GM23248 (cell line): ENCODE measurements around the gene KCNQ5. TPM values are rescaled to one million over a fixed set of nuclear protein-coding genes. Genes with fewer than 3 reads are reported as not detected.

Experiments
- DNase-seq: peaks from one replicate; pipeline ENCODE4 v3.0.0-alpha.2; 2015
- H2AFZ ChIP-seq: fragments of 200-600 bp; sonication (generic); 2 replicates; pipeline ENCODE4 v1.6.1; 2016; ENCODE audit warnings: antibody characterized with exemption
- H3F3A ChIP-seq: fragments of 200-600 bp; sonication (generic); 2 replicates; pipeline ENCODE4 v1.6.1; 2016; ENCODE audit warnings: mild to moderate bottlenecking, antibody characterized with exemption, mixed run types; ENCODE audit not compliant: insufficient read depth
- H3K27ac ChIP-seq: fragments of 200-600 bp; sonication (generic); 2 replicates; pipeline ENCODE4 v1.5.1; 2016; ENCODE audit warnings: mild to moderate bottlenecking
- H3K27me3 ChIP-seq: fragments of 200-600 bp; sonication (generic); replicated peaks from 2 replicates; pipeline ENCODE4 v1.6.1; 2016; ENCODE audit warnings: mild to moderate bottlenecking; ENCODE audit not compliant: insufficient read depth
- H3K36me3 ChIP-seq: fragments of 200-600 bp; sonication (generic); 2 replicates; pipeline ENCODE4 v1.6.1; 2016; ENCODE audit warnings: low read depth, mild to moderate bottlenecking
- H3K4me1 ChIP-seq: fragments of 200-600 bp; sonication (generic); 2 replicates; pipeline ENCODE4 v1.6.1; 2016; ENCODE audit warnings: mild to moderate bottlenecking; ENCODE audit not compliant: insufficient read depth
- H3K4me2 ChIP-seq: fragments of 200-600 bp; sonication (generic); one replicate; pipeline ENCODE4 v1.6.1; 2016; ENCODE audit warnings: mild to moderate bottlenecking; ENCODE audit not compliant: unreplicated experiment
- H3K4me3 ChIP-seq: fragments of 200-600 bp; sonication (generic); 2 replicates; pipeline ENCODE4 v1.5.1; 2016; ENCODE audit warnings: mild to moderate bottlenecking
- H3K79me2 ChIP-seq: fragments of 200-600 bp; sonication (generic); 2 replicates; pipeline ENCODE4 v1.6.1; 2016; ENCODE audit warnings: mild to moderate bottlenecking; ENCODE audit not compliant: insufficient read depth
- H3K9ac ChIP-seq: fragments of 200-600 bp; sonication (generic); 2 replicates; pipeline ENCODE4 v1.6.1; 2016; ENCODE audit warnings: mild to moderate bottlenecking
- H3K9me2 ChIP-seq: fragments of 200-600 bp; sonication (generic); 2 replicates; pipeline ENCODE4 v1.6.1; 2016; ENCODE audit warnings: mixed run types, mild to moderate bottlenecking, moderate library complexity; ENCODE audit not compliant: insufficient read depth
- H3K9me3 ChIP-seq: fragments of 200-600 bp; sonication (generic); one replicate; pipeline ENCODE4 v1.6.1; 2017; ENCODE audit warnings: low read depth
- H4K20me1 ChIP-seq: fragments of 200-600 bp; sonication (generic); 2 replicates; pipeline ENCODE4 v1.6.0; 2016; ENCODE audit not compliant: insufficient read depth
- EZH2 ChIP-seq: fragments of 200-600 bp; sonication (generic); IDR thresholded peaks from 2 replicates; pipeline ENCODE4 v1.6.1; 2018; ENCODE audit warnings: antibody characterized with exemption, mild to moderate bottlenecking; ENCODE audit not compliant: insufficient read depth, poor library complexity, severe bottlenecking
- EZH2phosphoT487 ChIP-seq: fragments of 200-600 bp; sonication (generic); IDR thresholded peaks from 2 replicates; pipeline ENCODE4 v1.6.1; 2018; ENCODE audit warnings: antibody characterized with exemption, moderate library complexity, mild to moderate bottlenecking, low read depth; ENCODE audit not compliant: insufficient read depth
- WGBS, 2 experiments: methylation state at CpG; one replicate each; pipeline ENCODE4 v1.1.6; 2015 to 2017; ENCODE audit warnings: low lambda C conversion rate in 2 of 2, low coverage in 1 of 2; ENCODE audit errors: missing lambda C conversion rate in 2 of 2; 5-methylcytosine and 5-hydroxymethylcytosine counted together
- in situ Hi-C: fragments of 300-500 bp; cut with MboI; formaldehyde crosslinking; loops from 2 replicates; pipeline ENCODE4 v1.15.0; 2020
- polyA plus RNA-seq: library from polyadenylated mRNA; unstranded; fragments of >200 nt; fragmentation: Nextera tagmentation; extraction: Ambion mirVana; gene quantifications from 2 replicates; pipeline ENCODE4 v1.2.1, GENCODE V29; 2016
- total RNA-seq: library from RNA; depleted of rRNA; stranded (reverse); fragments of >200 nt; shearing (Covaris generic); gene quantifications from 2 replicates; pipeline ENCODE4 v1.2.3, GENCODE V29; 2014

Gene KCNQ5
- total and polyA plus RNA-seq, 2 experiments from 2014 or later: 5.7 to 10.8 TPM

GRCh38 chr6:72642435-72642834 is 20.6 kb downstream of the KCNQ5 start:
- Histone ChIP-seq H3K9me3 (no peaks in the 10 kb centered on the region), H3K4me1 (peaks cover 8% of the 10 kb centered on the region), H3K9me2 (no peaks in the 10 kb centered on the region), H2AFZ (no peak overlapping the region), H4K20me1 (no peaks in the 10 kb centered on the region), H3K4me2 (no peak overlapping the region), H3K9ac (no peak overlapping the region), H3K27me3 (no peaks in the 10 kb centered on the region), H3F3A (no peaks in the 10 kb centered on the region), H3K4me3 (no peak overlapping the region), H3K27ac (no peak overlapping the region), H3K36me3 (no peaks in the 10 kb centered on the region), H3K79me2 (peaks cover 70% of the 10 kb centered on the region)
- no peak for DNase-seq
- in situ Hi-C loops: no loop called here
- WGBS, 2 experiments: 75 to 79% methylated on average over 1 of the region's 1 CpG
- TF ChIP-seq EZH2 (no peak), EZH2phosphoT487 (no peak)

GRCh38 chr6:72643214-72643613 is 21.4 kb downstream of the KCNQ5 start:
- Histone ChIP-seq H3K4me3 (no peak overlapping the region), H2AFZ (no peak overlapping the region), H3K9me3 (no peaks in the 10 kb centered on the region), H4K20me1 (no peaks in the 10 kb centered on the region), H3K9ac (no peak overlapping the region), H3K9me2 (no peaks in the 10 kb centered on the region), H3K79me2 (peaks cover 62% of the 10 kb centered on the region), H3K27ac (no peak overlapping the region), H3K4me2 (no peak overlapping the region), H3K36me3 (no peaks in the 10 kb centered on the region), H3K27me3 (no peaks in the 10 kb centered on the region), H3K4me1 (peaks cover 8% of the 10 kb centered on the region), H3F3A (no peaks in the 10 kb centered on the region)
- DNase-seq: peak; percentile 11
- in situ Hi-C loops: no loop called here
- TF ChIP-seq EZH2phosphoT487: no peak
- no peak for TF ChIP-seq EZH2
- 11% methylated on average over 1 of the region's 1 CpG for WGBS, 2 experiments

- Histone ChIP-seq H3K9me3 (no peaks in the 10 kb centered on the region), H2AFZ (no peak overlapping the region), H3K36me3 (no peaks in the 10 kb centered on the region), H3K79me2 (peaks cover 35% of the 10 kb centered on the region), H4K20me1 (no peaks in the 10 kb centered on the region), H3K4me3 (no peak overlapping the region), H3K9ac (no peak overlapping the region), H3K4me1 (peaks cover 36% of the 10 kb centered on the region), H3K27ac (no peak overlapping the region), H3K4me2 (no peak overlapping the region), H3F3A (peaks cover 25% of the 10 kb centered on the region), H3K9me2 (no peaks in the 10 kb centered on the region), H3K27me3 (no peaks in the 10 kb centered on the region)
- DNase-seq: peak; percentile 29
- TF ChIP-seq EZH2: no peak
- TF ChIP-seq EZH2phosphoT487: no peak
- in situ Hi-C loops: no loop called here
- 35 to 58% methylated on average over 3 to 4 of the region's 4 CpGs for WGBS, 2 experiments
These were observed 25.0 kb downstream of the KCNQ5 start for GRCh38 chr6:72646604-72647485.

GRCh38 chr6:72647489-72647888 is 25.6 kb downstream of the KCNQ5 start:
- in situ Hi-C loops: no loop called here
- Histone ChIP-seq H4K20me1 (no peaks in the 10 kb centered on the region), H3K27me3 (no peaks in the 10 kb centered on the region), H3F3A (peaks cover 25% of the 10 kb centered on the region), H3K9me3 (no peaks in the 10 kb centered on the region), H2AFZ (no peak overlapping the region), H3K4me3 (no peak overlapping the region), H3K4me1 (peaks cover 42% of the 10 kb centered on the region), H3K9me2 (no peaks in the 10 kb centered on the region), H3K4me2 (no peak overlapping the region), H3K27ac (no peak overlapping the region), H3K79me2 (peaks cover 31% of the 10 kb centered on the region), H3K36me3 (no peaks in the 10 kb centered on the region), H3K9ac (no peak overlapping the region)
- 82 to 91% methylated on average over 2 of the region's 2 CpGs for WGBS, 2 experiments
- no peak for TF ChIP-seq EZH2phosphoT487
- TF ChIP-seq EZH2: no peak
- DNase-seq: no peak
